Measurements from ENCODE around the gene GNPTG. TPM values are rescaled to one million over a fixed set of nuclear protein-coding genes. Genes with fewer than 3 reads are reported as not detected.

Gene GNPTG
- total RNA-seq, result 67.8 and 69.1 TPM in 2 replicates

DNA sequence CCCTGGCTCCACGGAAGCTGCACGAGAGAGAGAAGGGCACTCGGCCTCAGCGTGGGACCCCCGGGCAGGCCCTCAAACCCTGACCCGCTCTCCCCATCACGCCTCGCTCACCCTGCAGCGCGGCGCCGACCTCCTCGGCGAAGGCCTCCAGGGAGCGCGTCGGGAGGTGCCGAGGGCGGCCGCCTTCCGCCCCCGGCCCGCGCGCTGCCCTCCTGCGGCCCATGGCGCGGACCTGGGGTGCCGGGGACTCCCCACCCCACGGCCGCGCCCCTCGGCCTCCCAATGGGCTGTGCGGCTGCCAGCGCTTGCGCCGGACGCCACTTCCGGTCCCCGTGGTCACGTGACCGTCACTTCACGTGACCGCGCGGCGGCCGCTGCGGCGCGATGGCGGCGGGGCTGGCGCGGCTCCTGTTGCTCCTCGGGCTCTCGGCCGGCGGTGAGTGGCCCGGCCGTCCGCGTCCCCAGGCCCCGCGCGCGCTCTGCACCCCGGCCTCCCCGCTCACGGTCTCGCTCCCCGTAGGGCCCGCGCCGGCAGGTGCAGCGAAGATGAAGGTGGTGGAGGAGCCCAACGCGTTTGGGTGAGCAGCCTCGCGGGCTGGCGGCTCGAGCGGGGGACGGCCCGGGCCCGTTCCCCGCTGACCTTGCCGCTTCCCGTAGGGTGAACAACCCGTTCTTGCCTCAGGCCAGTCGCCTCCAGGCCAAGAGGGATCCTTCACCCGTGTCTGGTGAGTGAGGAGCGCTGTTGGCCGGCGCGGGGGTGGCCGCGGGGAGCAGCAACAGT, at the start of gene GNPTG, which contains the start of gene TSR3:
TSS of gene GNPTG (plus strand) at position 350 of the 781 bp plus-strand sequence. CDS start at position 385, 35 bp downstream.
TSS of gene TSR3 (minus strand) at position 297 of the 781 bp plus-strand sequence. CDS start at position 223, 74 bp downstream.
- Histone ChIP-seq H4K20me1 (ENCODE audit: insufficient read depth, low read length) (peaks cover 16% of the 10 kb centered on the region), H3K4me3 (ENCODE audit: insufficient read depth, low read length) (peak within 1 kb of the TSS; percentile 97), H3K79me2 (ENCODE audit: insufficient read depth, low read length) (peaks cover 69% of the 10 kb centered on the region), H2AFZ (ENCODE audit: low read length) (peak within 1 kb of the TSS; percentile 81), H3K36me3 (ENCODE audit: insufficient read depth, low read length) (peaks cover 20% of the 10 kb centered on the region), H3K27ac (ENCODE audit: low read depth, low read length) (peak within 1 kb of the TSS; percentile 51), H3K9me3 (ENCODE audit: low read depth, low read length) (no peaks in the 10 kb centered on the region), H3K4me2 (ENCODE audit: insufficient read depth, low read length) (peak within 1 kb of the TSS; percentile 99), H3K27me3 (ENCODE audit: insufficient read depth, low read length) (no peaks in the 10 kb centered on the region), H3K4me1 (ENCODE audit: insufficient read depth, low read length) (peaks cover 15% of the 10 kb centered on the region)
- DNase-seq (ENCODE audit: insufficient read length, low spot score, missing footprints), result peak; percentile 100
- TF ChIP-seq, protein P1, sequence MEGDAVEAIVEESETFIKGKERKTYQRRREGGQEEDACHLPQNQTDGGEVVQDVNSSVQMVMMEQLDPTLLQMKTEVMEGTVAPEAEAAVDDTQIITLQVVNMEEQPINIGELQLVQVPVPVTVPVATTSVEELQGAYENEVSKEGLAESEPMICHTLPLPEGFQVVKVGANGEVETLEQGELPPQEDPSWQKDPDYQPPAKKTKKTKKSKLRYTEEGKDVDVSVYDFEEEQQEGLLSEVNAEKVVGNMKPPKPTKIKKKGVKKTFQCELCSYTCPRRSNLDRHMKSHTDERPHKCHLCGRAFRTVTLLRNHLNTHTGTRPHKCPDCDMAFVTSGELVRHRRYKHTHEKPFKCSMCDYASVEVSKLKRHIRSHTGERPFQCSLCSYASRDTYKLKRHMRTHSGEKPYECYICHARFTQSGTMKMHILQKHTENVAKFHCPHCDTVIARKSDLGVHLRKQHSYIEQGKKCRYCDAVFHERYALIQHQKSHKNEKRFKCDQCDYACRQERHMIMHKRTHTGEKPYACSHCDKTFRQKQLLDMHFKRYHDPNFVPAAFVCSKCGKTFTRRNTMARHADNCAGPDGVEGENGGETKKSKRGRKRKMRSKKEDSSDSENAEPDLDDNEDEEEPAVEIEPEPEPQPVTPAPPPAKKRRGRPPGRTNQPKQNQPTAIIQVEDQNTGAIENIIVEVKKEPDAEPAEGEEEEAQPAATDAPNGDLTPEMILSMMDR (IDR thresholded peaks at IDR 0.05; ENCODE audit: extremely low read depth, low read depth, low read length), result no peak

DNA sequence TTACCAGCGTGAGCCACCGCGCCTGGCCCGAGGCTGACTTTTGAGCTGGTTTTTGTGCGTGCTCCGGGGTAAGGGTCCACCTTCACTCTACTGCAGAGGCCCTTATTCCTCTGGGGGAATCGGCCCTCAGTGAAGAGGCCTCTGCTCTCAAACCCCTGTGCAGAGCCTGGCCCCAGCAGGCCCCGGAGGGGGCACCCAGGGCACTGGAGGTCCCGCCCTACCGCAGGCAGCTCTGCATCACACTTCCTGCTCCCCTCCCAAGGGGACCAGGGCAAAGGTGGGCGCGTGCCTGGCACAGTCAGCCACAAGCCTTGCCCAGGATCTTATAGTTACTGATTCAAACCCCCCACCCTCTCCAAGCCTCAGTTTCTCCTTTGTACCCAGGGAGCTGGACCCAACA, 45.9 kb upstream of the GNPTG start:
- H3K4me2 ChIP-seq (ENCODE audit: insufficient read depth, low read length), result no peak overlapping the region
- H3K27ac ChIP-seq (ENCODE audit: low read depth, low read length), result no peak overlapping the region
- H3K36me3 ChIP-seq (ENCODE audit: insufficient read depth, low read length), result no peaks in the 10 kb centered on the region
- peaks cover 10% of the 10 kb centered on the region for H3K79me2 ChIP-seq (ENCODE audit: insufficient read depth, low read length)
- no peak overlapping the region for H3K4me3 ChIP-seq (ENCODE audit: insufficient read depth, low read length)
- peak; percentile 50 for DNase-seq (ENCODE audit: insufficient read length, low spot score, missing footprints)
- no peaks in the 10 kb centered on the region for H3K27me3 ChIP-seq (ENCODE audit: insufficient read depth, low read length)
- H3K9me3 ChIP-seq (ENCODE audit: low read depth, low read length), result no peaks in the 10 kb centered on the region
- TF ChIP-seq, protein P1 (IDR thresholded peaks at IDR 0.05; ENCODE audit: extremely low read depth, low read depth, low read length), result no peak
- peaks cover 4% of the 10 kb centered on the region for H3K4me1 ChIP-seq (ENCODE audit: insufficient read depth, low read length)
- peaks cover 8% of the 10 kb centered on the region for H4K20me1 ChIP-seq (ENCODE audit: insufficient read depth, low read length)
- no peak overlapping the region for H2AFZ ChIP-seq (ENCODE audit: low read length)

DNA sequence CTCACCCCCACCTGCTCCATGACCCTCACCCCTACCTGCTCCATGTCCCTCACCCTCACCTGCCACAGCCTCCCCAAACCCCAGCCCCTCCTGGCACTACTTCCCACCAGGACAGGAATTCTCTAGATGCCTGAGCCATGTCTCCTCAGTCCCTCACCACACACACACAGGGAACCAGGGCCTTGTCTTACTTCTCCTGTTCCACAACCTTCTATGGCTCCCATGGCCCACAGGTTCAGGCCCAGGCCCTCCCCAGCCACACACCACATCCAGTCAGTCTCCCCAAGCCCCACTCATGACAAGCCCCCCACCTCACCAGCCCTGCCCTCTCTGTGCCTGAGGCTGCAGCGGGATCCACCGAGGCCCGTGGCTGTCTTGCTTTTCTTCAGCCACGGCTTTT, 45.4 kb upstream of the GNPTG start:
- Histone ChIP-seq H3K4me2 (ENCODE audit: insufficient read depth, low read length) (no peak overlapping the region), H3K9me3 (ENCODE audit: low read depth, low read length) (no peaks in the 10 kb centered on the region), H3K27ac (ENCODE audit: low read depth, low read length) (no peak overlapping the region), H4K20me1 (ENCODE audit: insufficient read depth, low read length) (peaks cover 13% of the 10 kb centered on the region), H3K4me3 (ENCODE audit: insufficient read depth, low read length) (no peak overlapping the region), H3K4me1 (ENCODE audit: insufficient read depth, low read length) (peaks cover 9% of the 10 kb centered on the region), H3K36me3 (ENCODE audit: insufficient read depth, low read length) (no peaks in the 10 kb centered on the region), H3K79me2 (ENCODE audit: insufficient read depth, low read length) (peaks cover 15% of the 10 kb centered on the region), H3K27me3 (ENCODE audit: insufficient read depth, low read length) (no peaks in the 10 kb centered on the region), H2AFZ (ENCODE audit: low read length) (no peak overlapping the region)
- TF ChIP-seq, protein P1 (IDR thresholded peaks at IDR 0.05; ENCODE audit: extremely low read depth, low read depth, low read length), result no peak
- peak; percentile 72 for DNase-seq (ENCODE audit: insufficient read length, low spot score, missing footprints)
